Astrocyte of the cerebellum (primary cell): ENCODE measurements around the gene ALOX5AP.

ENCODE experiments used
- DNase-seq: peaks from one replicate; pipeline ENCODE4 v3.0.0-alpha.2; 2011; ENCODE audit warnings: low read depth
- H3K4me3 ChIP-seq: 2 replicates; pipeline ENCODE4 v1.5.1; 2011; ENCODE audit warnings: mild to moderate bottlenecking, low read depth, low read length, moderate library complexity
- CTCF ChIP-seq: IDR thresholded peaks from 2 replicates; pipeline ENCODE4 v1.5.1; 2012; ENCODE audit warnings: low read length, low read depth, moderate library complexity, mild to moderate bottlenecking; ENCODE audit errors: missing control alignments
- in situ Hi-C: cut with HindIII; loops from 2 replicates; pipeline ENCODE4 v1.10.0; 2017; ENCODE audit warnings: low sequenced_read_pairs

Gene ALOX5AP

DNA sequence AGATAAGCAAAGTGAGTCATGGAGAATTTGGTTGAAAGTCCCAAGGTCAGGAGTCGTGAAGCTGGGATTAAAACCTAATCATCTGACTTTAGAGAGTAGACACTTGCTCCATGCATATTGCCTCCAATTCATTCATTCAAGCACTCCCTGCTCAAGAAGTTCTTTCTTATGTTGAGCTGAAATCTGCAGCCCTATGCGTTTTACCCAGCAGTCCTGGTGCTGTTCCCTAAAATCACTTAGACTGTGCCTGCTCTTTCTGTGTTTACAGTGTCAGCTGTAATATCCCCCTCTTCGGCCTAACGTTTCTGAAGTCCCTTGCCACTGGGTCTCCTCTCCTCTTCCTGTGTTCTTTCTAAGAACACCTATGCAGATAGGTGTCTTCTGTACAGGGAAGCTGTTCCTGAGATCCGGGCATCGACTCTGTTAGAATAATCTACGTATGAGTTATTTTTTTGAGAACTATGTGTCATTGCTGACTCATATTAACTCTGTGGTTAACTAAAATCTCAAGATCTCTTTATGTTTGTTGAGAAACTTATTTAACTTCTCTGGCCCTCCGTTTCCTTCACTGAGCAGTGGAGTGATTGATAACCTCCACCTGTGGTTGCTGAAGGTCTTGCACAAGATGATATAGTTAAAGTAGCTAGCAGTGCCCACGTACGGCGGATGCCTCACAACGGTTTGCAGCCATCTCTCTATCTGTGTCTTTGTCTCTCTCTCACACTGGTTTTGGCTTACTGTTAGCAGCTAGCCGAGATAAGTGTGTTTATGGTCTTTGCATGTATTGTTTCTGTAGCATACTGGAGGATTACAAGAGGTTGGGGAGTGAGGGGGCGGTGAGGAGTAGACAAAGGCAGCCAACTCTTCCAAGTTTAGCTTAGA, 4.7 kb downstream of the ALOX5AP start:
- in situ Hi-C loops = loop anchor here (5.0 kb wide), 1 partner anchor 57 kb away; no protein-coding TSS in a partner anchor
- no peak for TF ChIP-seq CTCF
- peak; percentile 65 for DNase-seq
- H3K4me3 ChIP-seq = no peak overlapping the region

DNA sequence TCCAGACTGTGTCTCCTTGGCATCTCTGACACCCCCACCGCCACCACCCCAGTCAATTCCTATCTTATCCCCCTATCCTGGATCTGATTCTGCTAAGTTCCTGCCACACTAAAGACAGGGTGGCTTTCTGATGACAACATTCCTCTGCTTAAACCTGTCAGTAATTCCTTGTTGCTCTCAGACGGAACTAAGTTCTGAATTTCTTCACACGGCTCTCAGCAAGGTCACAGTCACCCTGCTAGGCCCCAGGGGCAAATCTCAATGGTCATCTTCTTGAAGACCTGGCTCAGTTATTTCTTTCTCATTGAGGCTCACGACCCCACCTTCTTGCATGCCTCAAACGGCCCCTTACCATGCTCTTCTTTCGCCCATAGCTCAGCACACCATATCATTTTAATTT, 7.6 kb downstream of the ALOX5AP start:
- no peak overlapping the region for H3K4me3 ChIP-seq
- no peak for TF ChIP-seq CTCF
- in situ Hi-C loops = no loop called here
- DNase-seq = no peak

DNA sequence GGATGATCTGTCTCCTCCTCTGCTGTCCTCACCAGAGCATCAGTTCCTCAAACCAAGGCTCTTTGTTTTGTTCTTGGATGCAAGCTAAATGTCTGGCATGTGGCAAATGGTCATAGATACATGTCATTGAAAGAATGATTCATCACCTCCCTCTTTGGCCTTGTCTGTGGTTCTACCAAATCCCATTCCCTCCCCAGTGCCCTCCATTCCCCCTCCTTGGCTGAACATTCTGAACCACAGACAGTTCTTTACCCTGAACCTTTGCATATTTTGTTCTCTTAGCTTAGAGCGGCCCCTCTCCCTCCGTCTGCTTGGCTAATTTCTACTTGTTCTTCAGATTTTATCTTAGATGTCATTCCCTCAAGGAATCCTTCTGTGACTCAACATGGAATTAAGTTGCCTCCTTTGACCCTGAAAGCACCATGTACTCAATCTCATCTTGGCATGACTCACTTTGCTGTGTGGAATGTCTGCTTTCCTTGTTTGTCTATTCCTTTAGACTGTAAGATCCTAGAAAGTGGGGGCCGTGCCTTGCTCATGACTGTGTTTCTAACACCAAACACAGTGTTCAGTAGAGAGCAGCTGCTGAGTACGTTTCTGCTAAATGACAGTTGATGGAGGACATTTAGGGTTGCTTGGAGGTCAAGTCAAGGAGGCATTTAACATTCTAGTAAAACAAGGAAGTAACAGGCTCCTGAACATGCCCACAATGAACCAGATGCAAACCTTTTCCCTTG, 8.1 kb downstream of the ALOX5AP start:
- DNase-seq = peak; percentile 91
- peak; percentile 5 for TF ChIP-seq CTCF
- in situ Hi-C loops = no loop called here
- no peak overlapping the region for H3K4me3 ChIP-seq

- DNase-seq = no peak
- no peak overlapping the region for H3K4me3 ChIP-seq
- in situ Hi-C loops = no loop called here
- no peak for TF ChIP-seq CTCF
These were observed 8.8 kb downstream of the ALOX5AP start for GRCh38 chr13:30744056-30744680.

GRCh38 chr13:30744681-30745077, 9.3 kb downstream of the ALOX5AP start:
- DNase-seq = no peak
- no peak for TF ChIP-seq CTCF
- H3K4me3 ChIP-seq = no peak overlapping the region
- in situ Hi-C loops = no loop called here

DNA sequence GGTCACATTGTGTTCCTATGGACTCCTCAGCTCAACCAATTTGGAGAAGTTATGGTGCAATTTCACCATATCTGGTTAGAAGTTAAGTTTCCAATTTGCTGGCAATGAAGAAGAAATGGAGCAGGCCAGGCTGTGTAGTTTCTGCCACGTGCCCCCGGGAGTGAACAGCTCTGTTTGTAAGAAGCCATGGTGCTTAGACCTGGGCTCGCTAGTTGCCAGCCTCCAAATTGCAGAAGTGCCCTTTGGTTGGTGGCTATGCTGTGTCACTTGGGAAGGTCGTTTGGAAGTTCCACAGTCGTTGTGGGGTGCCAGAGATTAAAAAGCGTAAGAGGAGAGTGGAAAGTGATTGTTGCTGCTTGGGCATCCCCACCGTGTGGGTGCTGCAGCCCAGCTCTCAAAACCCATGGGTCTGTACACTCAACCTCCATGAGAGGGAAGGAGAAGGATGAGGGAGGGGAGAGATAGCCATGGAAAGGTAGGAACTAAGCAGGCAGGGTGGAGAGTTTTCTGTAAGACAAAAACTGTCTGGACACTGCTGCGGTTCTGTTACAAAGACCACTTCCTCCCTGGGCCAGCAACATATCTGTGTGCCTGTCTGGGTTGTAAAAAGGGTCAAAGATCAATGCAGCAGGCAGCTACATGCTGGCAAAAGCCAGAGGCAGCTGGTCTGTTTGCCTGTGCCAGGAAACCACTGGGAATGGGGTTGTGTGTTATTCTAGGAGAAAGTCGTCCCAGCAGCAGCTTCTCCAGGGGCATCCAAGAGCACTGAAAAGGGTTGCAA, 10.8 kb downstream of the ALOX5AP start:
- in situ Hi-C loops = no loop called here
- H3K4me3 ChIP-seq = no peak overlapping the region
- DNase-seq = no peak
- no peak for TF ChIP-seq CTCF
